DND-41 (cell line): ENCODE data around the gene CFAP70.

Source experiments
- CTCF ChIP-seq: IDR thresholded peaks from 2 replicates; pipeline ENCODE4 v1.5.1; 2012; ENCODE audit warnings: borderline replicate concordance, low read length, moderate library complexity, mild to moderate bottlenecking; ENCODE audit not compliant: poor library complexity, severe bottlenecking; ENCODE audit errors: extremely low read depth
- EZH2 ChIP-seq: IDR thresholded peaks from 3 replicates; pipeline ENCODE4 v1.6.1; 2012; ENCODE audit warnings: borderline replicate concordance, low read depth, mild to moderate bottlenecking, moderate library complexity, low read length, inconsistent platforms; ENCODE audit not compliant: severe bottlenecking

DNA sequence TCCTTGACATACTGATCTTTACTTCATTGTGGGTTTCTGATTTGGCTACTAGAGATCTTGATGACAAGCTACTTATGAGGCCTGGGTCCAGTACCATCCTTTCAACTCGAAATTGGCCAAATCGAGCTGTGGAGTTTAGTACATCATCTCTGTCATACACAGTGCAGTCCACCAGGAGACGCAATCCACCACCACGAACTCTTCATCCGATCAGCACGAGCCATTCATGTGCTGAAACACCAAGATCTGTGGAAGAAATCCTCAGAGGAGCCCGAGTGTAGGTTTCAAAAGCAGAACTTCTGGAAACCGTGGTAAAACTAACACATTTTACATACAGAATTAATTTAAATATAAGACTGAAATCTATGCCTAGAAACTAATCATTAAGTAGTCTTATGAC, 125.8 kb downstream of the CFAP70 start:
- TF ChIP-seq CTCF (peak; percentile 7), EZH2 (no peak)
